Fibroblast of pulmonary artery (primary cell): ENCODE results near the gene MYH11.

Experiments
- DNase-seq: peaks from one replicate; pipeline ENCODE4 v3.0.0-alpha.2; 2010; ENCODE audit warnings: low read depth
- H3K4me3 ChIP-seq: replicated peaks from 2 replicates; pipeline ENCODE4 v1.5.1; 2011; ENCODE audit warnings: low read depth, mild to moderate bottlenecking, control low read depth, low read length, moderate library complexity
- CTCF ChIP-seq: IDR thresholded peaks from 2 replicates; pipeline ENCODE4 v1.5.1; 2011; ENCODE audit warnings: mild to moderate bottlenecking, control low read depth, low read length, inconsistent platforms; ENCODE audit errors: missing control alignments

The MYH11 gene

GRCh38 chr16:15786501-15786900 is 70.3 kb downstream of the MYH11 start:
- no peak for DNase-seq
- H3K4me3 ChIP-seq = no peak overlapping the region
- TF ChIP-seq CTCF = no peak

- no peak for DNase-seq
- no peak overlapping the region for H3K4me3 ChIP-seq
- TF ChIP-seq CTCF = no peak
Measured at GRCh38 chr16:15785386-15786059, 71.3 kb downstream of the MYH11 start.

GRCh38 chr16:15783985-15784384 is 72.8 kb downstream of the MYH11 start:
- no peak overlapping the region for H3K4me3 ChIP-seq
- DNase-seq = no peak
- TF ChIP-seq CTCF = no peak

- no peak overlapping the region for H3K4me3 ChIP-seq
- no peak for DNase-seq
- no peak for TF ChIP-seq CTCF
Measured at GRCh38 chr16:15782573-15783365, 74.1 kb downstream of the MYH11 start.

GRCh38 chr16:15781650-15782049 is 75.2 kb downstream of the MYH11 start:
- H3K4me3 ChIP-seq = no peak overlapping the region
- TF ChIP-seq CTCF = no peak
- DNase-seq = no peak

GRCh38 chr16:15780805-15781204 is 76.0 kb downstream of the MYH11 start:
- no peak for DNase-seq
- no peak overlapping the region for H3K4me3 ChIP-seq
- no peak for TF ChIP-seq CTCF
